Right lobe of liver (tissue), 6 donors: ENCODE data around the gene NATD1. TPM values are rescaled to one million over a fixed set of nuclear protein-coding genes. Genes with fewer than 3 reads are reported as not detected.
"Not testable (repeated sequence)": the region's sequence is repeated elsewhere in the genome, so short reads cannot be mapped to it uniquely, and the experiment has no call there.

Experiments
- ATAC-seq, 4 donors: fragments of 200-7000 bp; cut with Tn5 transposase; one replicate each; pipeline ENCODE4 v1.9.1; 2020; ENCODE audit warnings: mild to moderate bottlenecking in 4 of 4, moderate library complexity in 4 of 4
- DNase-seq, 3 donors: peaks; one replicate each; pipeline ENCODE4 v3.0.0-alpha.2; 2020
- H3K27ac ChIP-seq, 3 donors: fragments of 200-600 bp; one replicate each; pipeline ENCODE4 v1.8.0; 2022
- H3K27me3 ChIP-seq, 2 donors: fragments of 200-600 bp; one replicate each; pipeline ENCODE4 v1.8.0; 2022
- H3K36me3 ChIP-seq, 4 donors: fragments of 200-600 bp; sonication (generic) in 1 of 4; one replicate each; pipeline versions ENCODE4 v1.5.1 to v1.8.0; 2017 to 2022; ENCODE audit warnings: control low read depth in 1 of 4
- H3K4me1 ChIP-seq, 4 donors: fragments of 200-600 bp; sonication (generic) in 1 of 4; one replicate each; pipeline versions ENCODE4 v1.5.1 to v1.8.0; 2017 to 2022; ENCODE audit warnings: control low read depth in 1 of 4
- H3K4me3 ChIP-seq, 3 donors: fragments of 200-600 bp; one replicate each; pipeline ENCODE4 v1.8.0; 2022
- H3K9me3 ChIP-seq, 4 donors: fragments of 200-600 bp; sonication (generic) in 1 of 4; one replicate each; pipeline versions ENCODE4 v1.5.1 to v1.8.0; 2017 to 2022; ENCODE audit warnings: control low read depth in 1 of 4
- POLR2A ChIP-seq: fragments of 450-650 bp; IDR thresholded peaks from one replicate; pipeline ENCODE4 v1.6.1; 2017; ENCODE audit warnings: antibody characterized with exemption, mild to moderate bottlenecking
- WGBS: methylation state at CpG from one replicate; pipeline ENCODE4 v1.1.6; 2018; ENCODE audit warnings: low coverage, low lambda C conversion rate; ENCODE audit not compliant: insufficient coverage; ENCODE audit errors: missing lambda C conversion rate; 5-methylcytosine and 5-hydroxymethylcytosine counted together
- intact Hi-C, 2 donors: fragments of 100-400 bp; cut with DNase I; formaldehyde crosslinking; loops; one replicate each; pipeline versions ENCODE4 v1.11.2 to v1.14.1; 2022
- small RNA-seq, 2 experiments: library from RNA; depleted of rRNA; stranded (forward); fragments of <200 nt; gene quantifications; one replicate each; pipeline ENCODE3, GENCODE V24; 2016
- total RNA-seq, 6 experiments: library from RNA; depleted of rRNA in 2 of 6; stranded (reverse); fragments of >200 nt in 2 of 6; fragmentation: NEBNext Ultra II Directional in 3 of 6; extraction: Animal tissue kit (Norgen Biotek cat#: 25700) in 3 of 6; gene quantifications; one replicate each; pipeline versions ENCODE4 v1.1.0 to v1.2.4, GENCODE V29; 2016 to 2023
- TF ChIP-seq, protein P1 (sequence below), 4 donors: fragments of 200-600 bp in 3 of 4; fragments of 450-650 bp in 1 of 4; IDR thresholded peaks; one replicate each; pipeline versions ENCODE4 v1.5.1 to v1.8.0; 2016 to 2022; ENCODE audit warnings: antibody characterized with exemption in 4 of 4, mild to moderate bottlenecking in 2 of 4
- donor health status: DM: no; HTN: yes; CAD: no.
- donor health status: DM: no; HTN: no; CAD: no.
- donor health status: DM: no; HTN: no; CAD: no.
- donor health status: DM: no; HTN: yes; CAD: no.
- donor health status: DM: no; HTN: yes; CAD: no.

Gene NATD1
- total RNA-seq, 6 experiments from 2014 or later: 3.3 to 5.5 (median 4.7) TPM

GRCh38 chr17:21193031-21193430 is 60.2 kb downstream of the NATD1 start:
- no peak for DNase-seq
- WGBS: 69% methylated on average over 3 of the region's 5 CpGs
- ATAC-seq: no peak
- Histone ChIP-seq H3K4me1 (no peaks in the 10 kb centered on the region), H3K36me3 (peaks cover 0 to 12% (median 6%) of the 10 kb centered on the region in 4 donors), H3K27me3 (no peaks in the 10 kb centered on the region), H3K9me3 (no peaks in the 10 kb centered on the region), H3K27ac (no peak overlapping the region), H3K4me3 (no peak overlapping the region)
- intact Hi-C loops: no loop called here
- TF ChIP-seq, protein P1, sequence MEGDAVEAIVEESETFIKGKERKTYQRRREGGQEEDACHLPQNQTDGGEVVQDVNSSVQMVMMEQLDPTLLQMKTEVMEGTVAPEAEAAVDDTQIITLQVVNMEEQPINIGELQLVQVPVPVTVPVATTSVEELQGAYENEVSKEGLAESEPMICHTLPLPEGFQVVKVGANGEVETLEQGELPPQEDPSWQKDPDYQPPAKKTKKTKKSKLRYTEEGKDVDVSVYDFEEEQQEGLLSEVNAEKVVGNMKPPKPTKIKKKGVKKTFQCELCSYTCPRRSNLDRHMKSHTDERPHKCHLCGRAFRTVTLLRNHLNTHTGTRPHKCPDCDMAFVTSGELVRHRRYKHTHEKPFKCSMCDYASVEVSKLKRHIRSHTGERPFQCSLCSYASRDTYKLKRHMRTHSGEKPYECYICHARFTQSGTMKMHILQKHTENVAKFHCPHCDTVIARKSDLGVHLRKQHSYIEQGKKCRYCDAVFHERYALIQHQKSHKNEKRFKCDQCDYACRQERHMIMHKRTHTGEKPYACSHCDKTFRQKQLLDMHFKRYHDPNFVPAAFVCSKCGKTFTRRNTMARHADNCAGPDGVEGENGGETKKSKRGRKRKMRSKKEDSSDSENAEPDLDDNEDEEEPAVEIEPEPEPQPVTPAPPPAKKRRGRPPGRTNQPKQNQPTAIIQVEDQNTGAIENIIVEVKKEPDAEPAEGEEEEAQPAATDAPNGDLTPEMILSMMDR (IDR thresholded peaks at IDR 0.05): no peak
- TF ChIP-seq POLR2A: no peak

DNA sequence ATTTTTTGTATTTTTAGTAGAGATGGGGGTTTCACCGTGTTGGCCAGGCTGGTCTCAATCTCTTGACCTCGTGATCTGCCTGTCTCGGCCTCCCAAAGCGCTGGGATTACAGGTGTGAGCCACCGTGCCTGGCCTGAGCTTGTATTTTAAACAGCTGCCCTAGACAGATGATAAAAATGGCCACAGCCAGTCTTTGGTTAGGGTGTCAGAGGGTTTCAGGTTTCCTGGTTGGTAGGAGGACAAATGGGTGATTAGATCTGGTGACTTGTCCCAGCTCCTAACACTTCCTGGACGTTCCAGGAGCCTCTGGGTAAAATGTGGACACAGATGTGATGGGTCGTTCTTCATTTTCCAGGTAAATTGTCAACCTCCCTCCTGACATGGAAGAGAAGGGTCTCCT is 60.8 kb downstream of the NATD1 start:
- H3K36me3 ChIP-seq, ATAC-seq, H3K27me3 ChIP-seq, H3K9me3 ChIP-seq, H3K4me3 ChIP-seq, DNase-seq, intact Hi-C loops, H3K4me1 ChIP-seq, H3K27ac ChIP-seq: not testable (repeated sequence)
- 98% methylated on average over 5 of the region's 7 CpGs for WGBS

GRCh38 chr17:21191698-21192097 is 61.5 kb downstream of the NATD1 start:
- TF ChIP-seq, protein P1 (IDR thresholded peaks at IDR 0.05): no peak
- no peak for TF ChIP-seq POLR2A
- WGBS: 58% methylated on average over 2 of the region's 2 CpGs
- Histone ChIP-seq H3K36me3 (no peaks in the 10 kb centered on the region), H3K4me3 (no peak overlapping the region), H3K27ac (no peak overlapping the region), H3K4me1 (no peaks in the 10 kb centered on the region), H3K9me3 (no peaks in the 10 kb centered on the region), H3K27me3 (no peaks in the 10 kb centered on the region)
- peak in 3 of 4 donors; percentile 21 to 47 (median 26) for ATAC-seq
- intact Hi-C loops: no loop called here
- no peak for DNase-seq

GRCh38 chr17:21190078-21190477 is 63.1 kb downstream of the NATD1 start:
- intact Hi-C loops: no loop called here
- no peaks in the 10 kb centered on the region for H3K4me1 ChIP-seq
- H3K27me3 ChIP-seq: no peaks in the 10 kb centered on the region
- no peaks in the 10 kb centered on the region for H3K9me3 ChIP-seq
- H3K27ac ChIP-seq: no peak overlapping the region
- TF ChIP-seq, protein P1 (IDR thresholded peaks at IDR 0.05): no peak
- TF ChIP-seq POLR2A: no peak
- peaks cover 0 to under 1% (median 0%) of the 10 kb centered on the region in 4 donors for H3K36me3 ChIP-seq
- no peak overlapping the region for H3K4me3 ChIP-seq
- DNase-seq (no peak), ATAC-seq (no peak)
- WGBS: 85% methylated on average over 4 of the region's 6 CpGs

DNA sequence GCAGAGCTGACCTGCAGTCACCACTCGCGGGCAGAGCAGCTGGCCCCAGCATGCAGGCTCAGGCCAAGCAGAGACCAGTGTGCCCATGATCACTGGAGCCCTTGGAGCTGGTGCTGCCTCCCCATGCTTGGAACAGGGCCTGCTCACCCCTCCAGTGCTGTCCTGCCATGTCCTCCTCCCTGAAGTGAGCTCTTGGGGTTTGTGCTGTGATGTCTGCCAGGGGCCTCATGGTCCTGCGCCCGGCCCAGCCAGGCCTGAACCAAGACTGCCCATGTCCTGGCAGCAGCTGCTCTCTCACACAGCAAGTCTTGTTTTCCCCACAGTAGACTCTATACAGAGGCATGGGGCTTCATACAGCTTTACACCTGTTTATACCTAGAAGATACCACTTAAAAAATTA is 63.8 kb downstream of the NATD1 start:
- Histone ChIP-seq H3K9me3 (no peaks in the 10 kb centered on the region), H3K36me3 (peaks cover 0 to 8% (median 1%) of the 10 kb centered on the region in 4 donors), H3K4me3 (no peak overlapping the region), H3K27me3 (no peaks in the 10 kb centered on the region), H3K4me1 (no peaks in the 10 kb centered on the region), H3K27ac (no peak overlapping the region)
- no peak for ATAC-seq
- intact Hi-C loops: no loop called here
- no peak for DNase-seq
- TF ChIP-seq POLR2A: no peak
- TF ChIP-seq, protein P1 (IDR thresholded peaks at IDR 0.05): no peak
- no CpG with 5 or more reads among the region's 4 CpGs for WGBS

Small RNAs within 50 kb of the gene (small RNA-seq; reads per million reads assigned to genes)
- gene RN7SL426P: 0 reads per million in 2 experiments

Other genes with a start within 250 kb of the NATD1 start
- 10 to 100 TPM; 69.8 to 81.2 (median 77.7) TPM for gene USP22, start 210.4 kb downstream of the NATD1 start, total RNA-seq
- 10 to 100 TPM; 10.1 to 34.2 (median 14.8) TPM for gene DHRS7B, start 126.4 kb downstream of the NATD1 start, total RNA-seq
- 10 to 100 TPM; 10.8 to 20.6 (median 11.7) TPM for gene TMEM11, start 39.2 kb downstream of the NATD1 start, total RNA-seq
- gene MAP2K3, start 31.3 kb upstream of the NATD1 start, total RNA-seq: 10 to 100 TPM; 22.6 to 80.7 (median 60.7) TPM
- gene KCNJ12, start 122.9 kb upstream of the NATD1 start, total RNA-seq: 1 to 10 TPM in 1 of 6 experiments, under 1 TPM in 5; 0.07 to 2.2 (median 0.23) TPM